ENCODE measurements around the gene LMOD1.
A peak's percentile ranks its signal among the peaks of the same experiment; 100 is the strongest.

The LMOD1 gene

DNA sequence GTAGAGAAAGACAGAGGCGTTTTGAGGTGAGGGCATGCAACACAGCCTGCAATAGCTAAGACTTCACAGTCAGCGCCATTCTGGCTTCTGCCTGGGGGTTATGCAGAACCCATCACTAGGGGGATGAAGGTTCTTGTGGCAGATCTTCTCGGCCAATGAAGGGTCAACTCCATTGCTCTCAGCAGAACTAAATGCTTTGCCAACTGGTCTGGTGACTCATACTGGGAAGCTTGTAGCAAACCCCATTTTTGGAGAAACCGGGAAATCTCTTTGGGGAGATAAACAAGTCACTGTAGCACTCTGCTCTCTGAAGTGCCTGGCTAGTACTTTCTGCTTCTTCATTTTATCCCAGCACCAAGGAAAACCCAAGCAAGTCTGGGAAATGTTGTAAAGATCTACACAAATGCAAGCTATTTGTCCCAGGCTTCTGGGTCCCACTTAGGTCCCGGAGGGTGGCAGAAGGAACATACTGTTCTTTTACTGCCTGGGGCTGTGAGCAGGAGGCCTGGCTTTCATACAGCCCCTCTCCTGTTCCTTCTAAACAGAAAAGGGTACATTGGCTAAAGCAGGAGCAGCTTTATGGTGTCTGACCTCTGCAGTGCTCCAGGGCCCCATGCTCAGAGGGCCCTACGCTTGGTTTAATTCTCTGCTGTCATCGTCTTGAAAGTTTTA is 28.9 kb downstream of the LMOD1 start:
- H3K4me2 ChIP-seq (ENCODE audit: low read length), result no peak overlapping the region
- no peaks in the 10 kb centered on the region for H3K36me3 ChIP-seq (replicated peaks; ENCODE audit: low read depth, low read length)
- peaks cover 11% of the 10 kb centered on the region; the same call in 1 of the 2 replicates for H3K27me3 ChIP-seq (ENCODE audit: low read depth, low read length)
- H2AFZ ChIP-seq (ENCODE audit: low read depth, low read length), result no peak overlapping the region
- no peaks in the 10 kb centered on the region for H4K20me1 ChIP-seq (ENCODE audit: insufficient read depth, low read length)
- no peak overlapping the region for H3K27ac ChIP-seq (ENCODE audit: low read length)
- H3K9me3 ChIP-seq (ENCODE audit: insufficient read depth, low read length), result no peaks in the 10 kb centered on the region
- TF ChIP-seq EZH2phosphoT487 (IDR thresholded peaks at IDR 0.05; ENCODE audit: low read depth), result no peak
- TF ChIP-seq, protein P1, sequence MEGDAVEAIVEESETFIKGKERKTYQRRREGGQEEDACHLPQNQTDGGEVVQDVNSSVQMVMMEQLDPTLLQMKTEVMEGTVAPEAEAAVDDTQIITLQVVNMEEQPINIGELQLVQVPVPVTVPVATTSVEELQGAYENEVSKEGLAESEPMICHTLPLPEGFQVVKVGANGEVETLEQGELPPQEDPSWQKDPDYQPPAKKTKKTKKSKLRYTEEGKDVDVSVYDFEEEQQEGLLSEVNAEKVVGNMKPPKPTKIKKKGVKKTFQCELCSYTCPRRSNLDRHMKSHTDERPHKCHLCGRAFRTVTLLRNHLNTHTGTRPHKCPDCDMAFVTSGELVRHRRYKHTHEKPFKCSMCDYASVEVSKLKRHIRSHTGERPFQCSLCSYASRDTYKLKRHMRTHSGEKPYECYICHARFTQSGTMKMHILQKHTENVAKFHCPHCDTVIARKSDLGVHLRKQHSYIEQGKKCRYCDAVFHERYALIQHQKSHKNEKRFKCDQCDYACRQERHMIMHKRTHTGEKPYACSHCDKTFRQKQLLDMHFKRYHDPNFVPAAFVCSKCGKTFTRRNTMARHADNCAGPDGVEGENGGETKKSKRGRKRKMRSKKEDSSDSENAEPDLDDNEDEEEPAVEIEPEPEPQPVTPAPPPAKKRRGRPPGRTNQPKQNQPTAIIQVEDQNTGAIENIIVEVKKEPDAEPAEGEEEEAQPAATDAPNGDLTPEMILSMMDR (IDR thresholded peaks at IDR 0.05; ENCODE audit: low read depth, low read length), result no peak
- H3K4me3 ChIP-seq (ENCODE audit: low read length), result no peak overlapping the region
- H3K4me1 ChIP-seq (ENCODE audit: low read length), result peaks cover 10% of the 10 kb centered on the region; the same call in 1 of the 2 replicates
- H3K79me2 ChIP-seq (ENCODE audit: low read length), result no peaks in the 10 kb centered on the region
- H3K9ac ChIP-seq (ENCODE audit: low read length), result no peak overlapping the region

GRCh38 chr1:201916649-201917249 is 29.6 kb downstream of the LMOD1 start:
- Histone ChIP-seq H3K4me1 (ENCODE audit: low read length) (peaks cover 5% of the 10 kb centered on the region; the same call in 1 of the 2 replicates), H2AFZ (ENCODE audit: low read depth, low read length) (no peak overlapping the region), H3K27me3 (ENCODE audit: low read depth, low read length) (peaks cover 11% of the 10 kb centered on the region; the same call in 1 of the 2 replicates), H3K9ac (ENCODE audit: low read length) (no peak overlapping the region), H4K20me1 (ENCODE audit: insufficient read depth, low read length) (no peaks in the 10 kb centered on the region), H3K4me2 (ENCODE audit: low read length) (peak overlapping the region; percentile 24), H3K36me3 (replicated peaks; ENCODE audit: low read depth, low read length) (no peaks in the 10 kb centered on the region), H3K79me2 (ENCODE audit: low read length) (no peaks in the 10 kb centered on the region), H3K27ac (ENCODE audit: low read length) (no peak overlapping the region), H3K4me3 (ENCODE audit: low read length) (no peak overlapping the region), H3K9me3 (ENCODE audit: insufficient read depth, low read length) (no peaks in the 10 kb centered on the region)
- no peak for TF ChIP-seq EZH2phosphoT487 (IDR thresholded peaks at IDR 0.05; ENCODE audit: low read depth)
- TF ChIP-seq, protein P1 (IDR thresholded peaks at IDR 0.05; ENCODE audit: low read depth, low read length), result no peak

DNA sequence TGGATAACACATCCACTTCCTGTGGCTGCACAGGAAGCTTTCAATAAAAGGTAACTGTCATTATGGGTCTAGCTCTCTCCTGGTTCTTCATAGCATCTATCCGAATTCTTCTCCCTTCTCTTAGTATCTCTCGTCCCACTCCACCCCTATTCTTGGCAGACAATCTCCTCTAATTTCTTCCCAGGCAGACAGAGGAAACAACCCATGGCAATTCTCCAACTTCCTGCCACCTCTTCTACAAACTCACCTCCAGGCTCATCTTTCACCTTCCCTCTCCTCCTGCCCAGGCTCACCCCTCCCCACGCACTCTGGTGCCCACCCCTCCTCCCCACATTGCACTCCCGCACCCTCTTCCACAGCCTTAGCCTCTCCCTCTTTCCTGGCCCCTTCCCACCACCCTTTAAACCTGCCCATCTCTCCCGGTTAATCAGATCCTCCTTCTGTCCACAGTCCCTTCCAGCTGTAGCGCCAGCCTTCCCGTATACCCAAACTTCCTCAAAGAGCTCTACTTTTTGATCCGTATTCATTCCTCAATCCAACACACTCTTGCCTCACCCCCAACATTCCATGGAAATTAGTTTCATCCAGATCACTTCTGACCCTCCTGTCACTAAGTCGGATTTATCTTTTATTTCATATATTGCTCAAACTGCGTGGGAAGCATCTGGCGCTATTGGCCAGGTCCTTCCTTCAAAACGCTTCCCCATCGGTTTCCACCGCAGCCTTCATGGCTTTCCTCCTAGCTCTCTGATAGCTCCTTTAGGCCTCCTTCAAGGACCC is 31.7 kb downstream of the LMOD1 start:
- TF ChIP-seq, protein P1 (IDR thresholded peaks at IDR 0.05; ENCODE audit: low read depth, low read length), result no peak
- TF ChIP-seq EZH2phosphoT487 (IDR thresholded peaks at IDR 0.05; ENCODE audit: low read depth), result no peak
- Histone ChIP-seq H3K36me3 (replicated peaks; ENCODE audit: low read depth, low read length) (no peaks in the 10 kb centered on the region), H3K4me1 (ENCODE audit: low read length) (peaks cover 5% of the 10 kb centered on the region; the same call in 1 of the 2 replicates), H4K20me1 (ENCODE audit: insufficient read depth, low read length) (no peaks in the 10 kb centered on the region), H2AFZ (ENCODE audit: low read depth, low read length) (no peak overlapping the region), H3K9ac (ENCODE audit: low read length) (no peak overlapping the region), H3K9me3 (ENCODE audit: insufficient read depth, low read length) (no peaks in the 10 kb centered on the region), H3K4me3 (ENCODE audit: low read length) (no peak overlapping the region), H3K27ac (ENCODE audit: low read length) (no peak overlapping the region), H3K27me3 (ENCODE audit: low read depth, low read length) (peaks cover 11% of the 10 kb centered on the region; the same call in 1 of the 2 replicates), H3K79me2 (ENCODE audit: low read length) (no peaks in the 10 kb centered on the region), H3K4me2 (ENCODE audit: low read length) (no peak overlapping the region)

- Histone ChIP-seq H3K36me3 (replicated peaks; ENCODE audit: low read depth, low read length) (no peaks in the 10 kb centered on the region), H4K20me1 (ENCODE audit: insufficient read depth, low read length) (no peaks in the 10 kb centered on the region), H3K4me1 (ENCODE audit: low read length) (peaks cover 5% of the 10 kb centered on the region; the same call in 1 of the 2 replicates), H3K9me3 (ENCODE audit: insufficient read depth, low read length) (no peaks in the 10 kb centered on the region), H3K4me3 (ENCODE audit: low read length) (no peak overlapping the region), H2AFZ (ENCODE audit: low read depth, low read length) (no peak overlapping the region), H3K27ac (ENCODE audit: low read length) (no peak overlapping the region), H3K27me3 (ENCODE audit: low read depth, low read length) (peaks cover 16% of the 10 kb centered on the region; the same call in 1 of the 2 replicates), H3K9ac (ENCODE audit: low read length) (no peak overlapping the region), H3K79me2 (ENCODE audit: low read length) (no peaks in the 10 kb centered on the region), H3K4me2 (ENCODE audit: low read length) (no peak overlapping the region)
- TF ChIP-seq EZH2phosphoT487 (IDR thresholded peaks at IDR 0.05; ENCODE audit: low read depth), result no peak
Measured at GRCh38 chr1:201912832-201913231, 33.5 kb downstream of the LMOD1 start.
